GM23248 (cell line): Measurements from ENCODE around the gene TTBK1. TPM values are rescaled to one million over a fixed set of nuclear protein-coding genes. Genes with fewer than 3 reads are reported as not detected.

Source experiments
- DNase-seq: peaks from one replicate; pipeline ENCODE4 v3.0.0-alpha.2; 2015
- H2AFZ ChIP-seq: fragments of 200-600 bp; sonication (generic); 2 replicates; pipeline ENCODE4 v1.6.1; 2016; ENCODE audit warnings: antibody characterized with exemption
- H3F3A ChIP-seq: fragments of 200-600 bp; sonication (generic); 2 replicates; pipeline ENCODE4 v1.6.1; 2016; ENCODE audit warnings: mild to moderate bottlenecking, antibody characterized with exemption, mixed run types; ENCODE audit not compliant: insufficient read depth
- H3K27ac ChIP-seq: fragments of 200-600 bp; sonication (generic); 2 replicates; pipeline ENCODE4 v1.5.1; 2016; ENCODE audit warnings: mild to moderate bottlenecking
- H3K27me3 ChIP-seq: fragments of 200-600 bp; sonication (generic); replicated peaks from 2 replicates; pipeline ENCODE4 v1.6.1; 2016; ENCODE audit warnings: mild to moderate bottlenecking; ENCODE audit not compliant: insufficient read depth
- H3K36me3 ChIP-seq: fragments of 200-600 bp; sonication (generic); 2 replicates; pipeline ENCODE4 v1.6.1; 2016; ENCODE audit warnings: low read depth, mild to moderate bottlenecking
- H3K4me1 ChIP-seq: fragments of 200-600 bp; sonication (generic); 2 replicates; pipeline ENCODE4 v1.6.1; 2016; ENCODE audit warnings: mild to moderate bottlenecking; ENCODE audit not compliant: insufficient read depth
- H3K4me2 ChIP-seq: fragments of 200-600 bp; sonication (generic); one replicate; pipeline ENCODE4 v1.6.1; 2016; ENCODE audit warnings: mild to moderate bottlenecking; ENCODE audit not compliant: unreplicated experiment
- H3K4me3 ChIP-seq: fragments of 200-600 bp; sonication (generic); 2 replicates; pipeline ENCODE4 v1.5.1; 2016; ENCODE audit warnings: mild to moderate bottlenecking
- H3K79me2 ChIP-seq: fragments of 200-600 bp; sonication (generic); 2 replicates; pipeline ENCODE4 v1.6.1; 2016; ENCODE audit warnings: mild to moderate bottlenecking; ENCODE audit not compliant: insufficient read depth
- H3K9ac ChIP-seq: fragments of 200-600 bp; sonication (generic); 2 replicates; pipeline ENCODE4 v1.6.1; 2016; ENCODE audit warnings: mild to moderate bottlenecking
- H3K9me2 ChIP-seq: fragments of 200-600 bp; sonication (generic); 2 replicates; pipeline ENCODE4 v1.6.1; 2016; ENCODE audit warnings: mixed run types, mild to moderate bottlenecking, moderate library complexity; ENCODE audit not compliant: insufficient read depth
- H3K9me3 ChIP-seq: fragments of 200-600 bp; sonication (generic); one replicate; pipeline ENCODE4 v1.6.1; 2017; ENCODE audit warnings: low read depth
- H4K20me1 ChIP-seq: fragments of 200-600 bp; sonication (generic); 2 replicates; pipeline ENCODE4 v1.6.0; 2016; ENCODE audit not compliant: insufficient read depth
- EZH2 ChIP-seq: fragments of 200-600 bp; sonication (generic); IDR thresholded peaks from 2 replicates; pipeline ENCODE4 v1.6.1; 2018; ENCODE audit warnings: antibody characterized with exemption, mild to moderate bottlenecking; ENCODE audit not compliant: insufficient read depth, poor library complexity, severe bottlenecking
- EZH2phosphoT487 ChIP-seq: fragments of 200-600 bp; sonication (generic); IDR thresholded peaks from 2 replicates; pipeline ENCODE4 v1.6.1; 2018; ENCODE audit warnings: antibody characterized with exemption, moderate library complexity, mild to moderate bottlenecking, low read depth; ENCODE audit not compliant: insufficient read depth
- WGBS, 2 experiments: methylation state at CpG; one replicate each; pipeline ENCODE4 v1.1.6; 2015 to 2017; ENCODE audit warnings: low lambda C conversion rate in 2 of 2, low coverage in 1 of 2; ENCODE audit errors: missing lambda C conversion rate in 2 of 2; 5-methylcytosine and 5-hydroxymethylcytosine counted together
- in situ Hi-C: fragments of 300-500 bp; cut with MboI; formaldehyde crosslinking; loops from 2 replicates; pipeline ENCODE4 v1.15.0; 2020
- polyA plus RNA-seq: library from polyadenylated mRNA; unstranded; fragments of >200 nt; fragmentation: Nextera tagmentation; extraction: Ambion mirVana; gene quantifications from 2 replicates; pipeline ENCODE4 v1.2.1, GENCODE V29; 2016
- total RNA-seq: library from RNA; depleted of rRNA; stranded (reverse); fragments of >200 nt; shearing (Covaris generic); gene quantifications from 2 replicates; pipeline ENCODE4 v1.2.3, GENCODE V29; 2014

TTBK1 gene
- total and polyA plus RNA-seq, 2 experiments from 2014 or later = not detected

- H3K9ac ChIP-seq = no peak overlapping the region
- H3K27ac ChIP-seq = no peak overlapping the region
- in situ Hi-C loops = loop anchor here (10.0 kb wide), 1 partner anchor 81 kb away; no protein-coding TSS in a partner anchor
- H3K4me3 ChIP-seq = no peak overlapping the region
- WGBS, 2 experiments = 93 to 100% methylated on average over 9 to 11 of the region's 11 CpGs
- peaks cover 25% of the 10 kb centered on the region for H3K27me3 ChIP-seq
- DNase-seq = no peak
- no peaks in the 10 kb centered on the region for H3K36me3 ChIP-seq
- H3K4me2 ChIP-seq = no peak overlapping the region
- no peaks in the 10 kb centered on the region for H3K4me1 ChIP-seq
- no peaks in the 10 kb centered on the region for H3K9me3 ChIP-seq
- H2AFZ ChIP-seq = no peak overlapping the region
- H3K9me2 ChIP-seq = no peaks in the 10 kb centered on the region
- H4K20me1 ChIP-seq = no peaks in the 10 kb centered on the region
- TF ChIP-seq EZH2 = no peak
- no peak for TF ChIP-seq EZH2phosphoT487
- H3F3A ChIP-seq = no peaks in the 10 kb centered on the region
- H3K79me2 ChIP-seq = no peaks in the 10 kb centered on the region
Measured at GRCh38 chr6:43253401-43253800, 10.1 kb downstream of the TTBK1 start.

- DNase-seq = peak; percentile 52
- Histone ChIP-seq H3K4me1 (no peaks in the 10 kb centered on the region), H3K4me3 (no peak overlapping the region), H3K27me3 (peaks cover 17% of the 10 kb centered on the region), H4K20me1 (no peaks in the 10 kb centered on the region), H3K4me2 (no peak overlapping the region), H3K9ac (no peak overlapping the region), H3F3A (no peaks in the 10 kb centered on the region), H3K9me3 (no peaks in the 10 kb centered on the region), H3K27ac (no peak overlapping the region), H3K36me3 (no peaks in the 10 kb centered on the region), H2AFZ (no peak overlapping the region), H3K79me2 (no peaks in the 10 kb centered on the region), H3K9me2 (no peaks in the 10 kb centered on the region)
- TF ChIP-seq EZH2phosphoT487 (no peak), EZH2 (no peak)
- in situ Hi-C loops = loop anchor here (10.0 kb wide), 1 partner anchor 81 kb away; no protein-coding TSS in a partner anchor
- 88% methylated on average over 15 of the region's 15 CpGs for WGBS, 2 experiments
Measured at GRCh38 chr6:43254138-43254817, 11.0 kb downstream of the TTBK1 start.

GRCh38 chr6:43254846-43255245 is 11.6 kb downstream of the TTBK1 start:
- H3K4me2 ChIP-seq = no peak overlapping the region
- H3K36me3 ChIP-seq = no peaks in the 10 kb centered on the region
- DNase-seq = no peak
- no peaks in the 10 kb centered on the region for H3K9me3 ChIP-seq
- in situ Hi-C loops = loop anchor here (10.0 kb wide), 1 partner anchor 80 kb away; no protein-coding TSS in a partner anchor
- WGBS, 2 experiments = 74 to 82% methylated on average over 11 of the region's 11 CpGs
- H4K20me1 ChIP-seq = no peaks in the 10 kb centered on the region
- H3K4me1 ChIP-seq = no peaks in the 10 kb centered on the region
- no peak overlapping the region for H2AFZ ChIP-seq
- H3F3A ChIP-seq = no peaks in the 10 kb centered on the region
- no peak overlapping the region for H3K27ac ChIP-seq
- H3K9ac ChIP-seq = no peak overlapping the region
- H3K9me2 ChIP-seq = no peaks in the 10 kb centered on the region
- TF ChIP-seq EZH2 (no peak), EZH2phosphoT487 (no peak)
- H3K27me3 ChIP-seq = peaks cover 15% of the 10 kb centered on the region
- no peaks in the 10 kb centered on the region for H3K79me2 ChIP-seq
- H3K4me3 ChIP-seq = no peak overlapping the region

- no peak for DNase-seq
- H3K9me3 ChIP-seq = no peaks in the 10 kb centered on the region
- H3K4me1 ChIP-seq = no peaks in the 10 kb centered on the region
- no peak for TF ChIP-seq EZH2phosphoT487
- TF ChIP-seq EZH2 = no peak
- H4K20me1 ChIP-seq = no peaks in the 10 kb centered on the region
- no peak overlapping the region for H3K4me3 ChIP-seq
- H3K27me3 ChIP-seq = peaks cover 14% of the 10 kb centered on the region
- 58 to 59% methylated on average over 9 to 11 of the region's 11 CpGs for WGBS, 2 experiments
- in situ Hi-C loops = loop anchor here (10.0 kb wide), 1 partner anchor 79 kb away; no protein-coding TSS in a partner anchor
- no peak overlapping the region for H3K9ac ChIP-seq
- no peak overlapping the region for H3K4me2 ChIP-seq
- no peaks in the 10 kb centered on the region for H3K9me2 ChIP-seq
- no peaks in the 10 kb centered on the region for H3K36me3 ChIP-seq
- no peaks in the 10 kb centered on the region for H3F3A ChIP-seq
- no peak overlapping the region for H2AFZ ChIP-seq
- H3K79me2 ChIP-seq = no peaks in the 10 kb centered on the region
- H3K27ac ChIP-seq = no peak overlapping the region
Measured at GRCh38 chr6:43255408-43256054, 12.2 kb downstream of the TTBK1 start.
